Erythroblast (primary cell): ENCODE results near the gene RTP5.

ENCODE experiments used
- GATA1 ChIP-seq: IDR thresholded peaks from 2 replicates; pipeline ENCODE4 v1.6.1; 2011; ENCODE audit warnings: low read depth, mild to moderate bottlenecking, control low read depth, low read length, moderate library complexity
- POLR2A ChIP-seq: IDR thresholded peaks from 2 replicates; pipeline ENCODE4 v1.6.1; 2011; ENCODE audit warnings: mild to moderate bottlenecking, low read length

DNA sequence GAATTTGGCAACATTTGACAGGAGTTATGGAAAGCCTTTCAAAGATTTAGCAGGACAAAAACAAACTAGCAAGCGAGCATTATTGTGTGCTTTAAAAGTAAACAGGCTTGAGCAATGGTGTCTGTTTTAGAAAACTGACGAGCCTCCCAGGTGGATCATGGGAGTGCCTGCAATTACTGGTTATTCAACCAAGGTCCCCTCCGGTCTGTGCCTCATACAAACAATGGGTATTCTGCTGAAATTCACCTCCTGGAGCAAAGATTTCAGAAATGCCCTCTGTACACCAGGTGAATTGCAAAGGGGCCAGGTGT, 22.4 kb downstream of the RTP5 start:
- TF ChIP-seq POLR2A (no peak), GATA1 (no peak)
